Panc1 (cell line): ENCODE data around the gene DIAPH2. TPM values are rescaled to one million over a fixed set of nuclear protein-coding genes. Genes with fewer than 3 reads are reported as not detected.

ENCODE experiments used
- ATAC-seq: fragments of 200-7000 bp; cut with Tn5 transposase; 2 replicates; pipeline ENCODE4 v1.9.1; 2020; ENCODE audit warnings: mild to moderate bottlenecking, moderate library complexity
- BruUV-seq: library from RNA; stranded (reverse); fragments of 400-500 nt; replicated peaks from 2 replicates; lab custom pipeline; 2021; lab: Mats Ljungman, UMichigan
- CTCF ChIA-PET: fragments of 300-600 bp; sonication (Branson Sonifier 250); formaldehyde crosslinking; loops from one replicate; lab custom pipeline; 2022; ENCODE audit warnings: antibody characterized with exemption; lab: Charles Lee
- POLR2A ChIA-PET: fragments of 300-600 bp; sonication (Branson Sonifier 250); formaldehyde crosslinking; loops from one replicate; lab custom pipeline; 2022; ENCODE audit warnings: antibody characterized with exemption; lab: Charles Lee
- DNase-seq: peaks from one replicate; pipeline ENCODE4 v3.0.0-alpha.2; 2010; ENCODE audit warnings: low read depth, low spot score
- H3K27ac ChIP-seq: 2 replicates; pipeline ENCODE4 v1.5.1; 2011; ENCODE audit warnings: mild to moderate bottlenecking, low read length, inconsistent platforms
- H3K27me3 ChIP-seq: fragments of 200-500 bp; sonication (Bioruptor generic); 2 replicates; pipeline ENCODE4 v1.6.0; 2014; ENCODE audit warnings: low read length, inconsistent platforms; ENCODE audit not compliant: control insufficient read depth, insufficient read depth
- H3K36me3 ChIP-seq: fragments of 200-500 bp; sonication (Bioruptor generic); 2 replicates; pipeline ENCODE4 v1.5.1; 2014; ENCODE audit warnings: inconsistent platforms, mild to moderate bottlenecking, low read length, moderate library complexity; ENCODE audit not compliant: control insufficient read depth, insufficient read depth
- H3K4me1 ChIP-seq: 2 replicates; pipeline ENCODE4 v1.5.1; 2011; ENCODE audit warnings: inconsistent platforms, mild to moderate bottlenecking, low read length, moderate library complexity; ENCODE audit not compliant: control insufficient read depth, insufficient read depth
- H3K4me3 ChIP-seq, 2 experiments: 2 replicates each; pipeline ENCODE4 v1.5.1; 2011 to 2012; ENCODE audit warnings: low read depth in 2 of 2, low read length in 2 of 2, mild to moderate bottlenecking in 2 of 2, inconsistent platforms in 1 of 2, moderate library complexity in 1 of 2
- H3K9me3 ChIP-seq: fragments of 200-500 bp; sonication (Bioruptor generic); 2 replicates; pipeline ENCODE4 v1.5.1; 2014; ENCODE audit warnings: low read depth, mild to moderate bottlenecking, inconsistent platforms, low read length, moderate library complexity; ENCODE audit not compliant: control insufficient read depth, insufficient read depth
- POLR2AphosphoS5 ChIP-seq: IDR thresholded peaks from 2 replicates; pipeline ENCODE4 v1.6.1; 2012; ENCODE audit warnings: mild to moderate bottlenecking, low read depth, low read length, moderate library complexity
- REST ChIP-seq, 2 experiments: IDR thresholded peaks; 2 replicates each; pipeline ENCODE4 v1.6.1; 2011 to 2012; ENCODE audit warnings: low read depth in 2 of 2, control low read depth in 1 of 2, low read length in 1 of 2, mild to moderate bottlenecking in 1 of 2, moderate library complexity in 1 of 2; ENCODE audit not compliant: insufficient read depth in 1 of 2
- SIN3A ChIP-seq: IDR thresholded peaks from 2 replicates; pipeline ENCODE4 v1.6.1; 2012; ENCODE audit warnings: low read depth, mild to moderate bottlenecking, low read length, moderate library complexity, borderline replicate concordance; ENCODE audit not compliant: insufficient read depth
- TCF7L2 ChIP-seq: IDR thresholded peaks from 2 replicates; pipeline ENCODE4 v1.6.1; 2011; ENCODE audit warnings: mild to moderate bottlenecking, low read depth, low read length, inconsistent platforms
- in situ Hi-C: cut with HindIII; loops from 2 replicates; pipeline ENCODE4 v1.10.0; 2016; ENCODE audit warnings: low sequenced_read_pairs, low pct_unique_long_range_greater_than_20kb
- intact Hi-C: fragments of 100-400 bp; cut with micrococcal nuclease; formaldehyde crosslinking; loops from one replicate; pipeline ENCODE4 v1.10.0; 2022; ENCODE audit not compliant: unreplicated experiment
- total RNA-seq: library from RNA; stranded (reverse); gene quantifications from one replicate; pipeline ENCODE4 v1.2.1, GENCODE V29; 2021; ENCODE audit not compliant: unreplicated experiment
- TF ChIP-seq, protein P1 (sequence below): fragments of 450-650 bp; IDR thresholded peaks from 2 replicates; pipeline ENCODE4 v1.5.1; 2017; ENCODE audit warnings: mild to moderate bottlenecking

The DIAPH2 gene
- total RNA-seq, 1 experiment from 2014 or later: 17.0 TPM

DNA sequence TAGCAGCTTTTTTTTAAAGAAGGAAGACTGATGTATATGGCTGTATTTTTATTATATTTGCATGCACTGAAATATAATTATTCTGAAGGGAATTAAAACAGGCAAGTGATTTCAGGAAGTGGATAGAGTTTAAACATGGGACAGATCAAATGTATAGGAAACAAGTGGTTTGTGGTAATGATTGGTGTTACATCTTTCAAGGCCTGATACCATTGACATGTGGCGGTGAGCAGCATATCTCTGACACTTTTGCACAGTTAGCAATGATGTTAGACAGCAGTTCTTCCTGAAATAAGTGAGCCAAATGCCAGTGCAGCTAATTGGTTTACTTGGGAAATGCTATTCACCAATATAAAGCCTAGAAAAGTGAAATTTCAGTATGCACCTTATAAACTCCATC lies 471.2 kb downstream of the DIAPH2 start:
- intact Hi-C loops: no loop called here
- Histone ChIP-seq H3K27ac (no peak overlapping the region), H3K9me3 (no peaks in the 10 kb centered on the region), H3K4me1 (no peaks in the 10 kb centered on the region), H3K4me3 (no peak overlapping the region), H3K36me3 (no peaks in the 10 kb centered on the region), H3K27me3 (no peaks in the 10 kb centered on the region)
- BruUV-seq: no TSS peak
- ChIA-PET POLR2A (no interaction called here), CTCF (no interaction called here)
- TF ChIP-seq SIN3A (no peak), REST (IDR thresholded peaks at IDR 0.05; ENCODE audit: insufficient read depth in 1 of 2, low read depth in 2 of 2, low read length in 1 of 2) (no peak), POLR2AphosphoS5 (no peak), TCF7L2 (no peak)
- TF ChIP-seq, protein P1, sequence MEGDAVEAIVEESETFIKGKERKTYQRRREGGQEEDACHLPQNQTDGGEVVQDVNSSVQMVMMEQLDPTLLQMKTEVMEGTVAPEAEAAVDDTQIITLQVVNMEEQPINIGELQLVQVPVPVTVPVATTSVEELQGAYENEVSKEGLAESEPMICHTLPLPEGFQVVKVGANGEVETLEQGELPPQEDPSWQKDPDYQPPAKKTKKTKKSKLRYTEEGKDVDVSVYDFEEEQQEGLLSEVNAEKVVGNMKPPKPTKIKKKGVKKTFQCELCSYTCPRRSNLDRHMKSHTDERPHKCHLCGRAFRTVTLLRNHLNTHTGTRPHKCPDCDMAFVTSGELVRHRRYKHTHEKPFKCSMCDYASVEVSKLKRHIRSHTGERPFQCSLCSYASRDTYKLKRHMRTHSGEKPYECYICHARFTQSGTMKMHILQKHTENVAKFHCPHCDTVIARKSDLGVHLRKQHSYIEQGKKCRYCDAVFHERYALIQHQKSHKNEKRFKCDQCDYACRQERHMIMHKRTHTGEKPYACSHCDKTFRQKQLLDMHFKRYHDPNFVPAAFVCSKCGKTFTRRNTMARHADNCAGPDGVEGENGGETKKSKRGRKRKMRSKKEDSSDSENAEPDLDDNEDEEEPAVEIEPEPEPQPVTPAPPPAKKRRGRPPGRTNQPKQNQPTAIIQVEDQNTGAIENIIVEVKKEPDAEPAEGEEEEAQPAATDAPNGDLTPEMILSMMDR: no peak
- DNase-seq (no peak), ATAC-seq (no peak)
- in situ Hi-C loops: no loop called here

GRCh38 chrX:97158269-97158668 lies 473.6 kb downstream of the DIAPH2 start:
- H3K4me1 ChIP-seq: no peaks in the 10 kb centered on the region
- no peak overlapping the region for H3K4me3 ChIP-seq
- CTCF ChIA-PET: no interaction called here
- no peaks in the 10 kb centered on the region for H3K9me3 ChIP-seq
- TF ChIP-seq, protein P1: no peak
- no peak for TF ChIP-seq SIN3A
- in situ Hi-C loops (no loop called here), intact Hi-C loops (no loop called here)
- H3K27me3 ChIP-seq: no peaks in the 10 kb centered on the region
- no TSS peak for BruUV-seq
- POLR2A ChIA-PET: interaction anchor here (0.7 kb wide), 1 partner anchor 1744 kb away, joined by 3 read pairs; no protein-coding TSS in a partner anchor
- ATAC-seq (no peak), DNase-seq (no peak)
- no peaks in the 10 kb centered on the region for H3K36me3 ChIP-seq
- no peak overlapping the region for H3K27ac ChIP-seq
